Fibroblast of skin of abdomen (primary cell): ENCODE measurements around the gene SLC20A1.

Experiments
- DNase-seq: peaks from one replicate; pipeline ENCODE4 v3.0.0-alpha.2; 2013

SLC20A1 gene

DNA sequence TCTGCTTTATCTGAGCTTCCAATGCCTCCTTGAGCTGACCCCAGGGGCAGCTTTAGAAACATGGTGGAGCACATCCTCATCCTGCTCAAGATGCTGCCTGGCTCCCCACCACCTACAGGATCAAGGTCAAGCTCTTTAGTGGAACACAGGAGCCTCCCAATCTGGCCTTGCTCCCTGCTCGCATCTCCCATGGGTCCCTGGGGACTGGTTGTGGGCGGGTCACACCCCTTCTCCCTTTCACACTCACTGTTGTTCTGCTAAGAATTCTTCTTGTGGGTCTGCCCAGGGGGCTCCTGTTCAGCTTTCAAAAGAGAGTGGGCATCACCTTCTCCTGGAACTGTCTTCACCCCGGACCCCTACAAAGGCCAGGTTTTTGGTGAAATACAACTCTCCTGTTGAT, 66.7 kb downstream of the SLC20A1 start:
- DNase-seq: no peak

DNA sequence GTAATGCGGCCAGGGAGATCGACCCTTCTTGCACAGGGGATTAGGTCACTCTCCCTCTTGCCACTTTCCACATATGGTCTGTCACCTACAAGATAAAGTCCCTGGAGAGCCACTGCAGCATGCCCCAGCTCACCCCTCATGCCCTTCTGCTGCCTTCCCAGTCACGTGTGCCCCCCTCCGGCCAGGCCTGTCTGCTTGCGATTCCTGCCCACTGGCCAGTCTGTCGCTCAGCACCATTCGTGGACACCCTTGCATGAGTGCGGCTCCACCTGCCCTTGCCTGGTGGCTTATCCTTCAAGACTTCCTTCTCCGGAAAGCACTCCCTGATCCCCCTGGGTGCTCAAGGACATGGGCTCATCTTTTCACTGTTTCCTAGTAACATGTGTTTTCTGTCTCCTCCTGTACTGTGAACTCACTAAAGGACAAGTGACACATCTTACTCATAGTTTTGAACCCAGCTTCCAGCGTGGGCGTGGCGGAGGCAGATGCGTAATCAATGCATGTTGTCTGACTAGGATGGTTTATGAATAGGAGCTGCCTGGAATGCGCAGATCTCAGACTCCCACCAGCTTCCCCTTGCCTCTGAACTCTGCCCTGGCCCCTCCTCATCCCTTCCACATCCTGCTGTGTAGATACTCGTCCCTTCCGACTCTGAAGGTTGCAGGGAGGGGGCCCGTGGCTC, 67.3 kb downstream of the SLC20A1 start:
- peak; percentile 50 for DNase-seq
